GM19468 (cell line): ENCODE data around the gene FMO4.
"Not testable (repeated sequence)": the region's sequence is repeated elsewhere in the genome, so short reads cannot be mapped to it uniquely, and the experiment has no call there.

Source experiments
- ATAC-seq: cut with Tn5 transposase; IDR thresholded peaks from one replicate; pipeline ENCODE4 v1.9.1; 2021; ENCODE audit warnings: mild to moderate bottlenecking, moderate library complexity, moderate number of reproducible peaks; ENCODE audit not compliant: unreplicated experiment; ENCODE audit errors: extremely low read depth

Gene FMO4

DNA sequence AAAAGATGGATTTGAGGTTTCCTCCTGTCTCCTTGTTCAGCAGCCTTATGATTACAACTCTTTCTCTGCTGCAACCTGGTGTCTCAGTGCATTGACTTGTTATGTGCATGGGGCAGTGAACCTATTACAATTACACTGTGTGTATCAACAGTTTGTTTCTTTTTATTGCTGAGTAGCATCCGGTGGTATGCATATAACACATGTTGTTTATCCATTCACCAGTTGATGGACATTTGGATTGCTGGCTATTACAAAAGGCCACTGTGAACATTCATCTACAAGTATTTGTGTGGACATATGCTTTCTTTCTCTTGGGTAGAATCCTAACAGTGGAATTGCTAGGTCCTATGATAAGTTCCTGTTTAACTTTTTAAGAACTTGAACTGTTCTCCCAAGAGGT, 65.9 kb downstream of the FMO4 start:
- no peak for ATAC-seq

DNA sequence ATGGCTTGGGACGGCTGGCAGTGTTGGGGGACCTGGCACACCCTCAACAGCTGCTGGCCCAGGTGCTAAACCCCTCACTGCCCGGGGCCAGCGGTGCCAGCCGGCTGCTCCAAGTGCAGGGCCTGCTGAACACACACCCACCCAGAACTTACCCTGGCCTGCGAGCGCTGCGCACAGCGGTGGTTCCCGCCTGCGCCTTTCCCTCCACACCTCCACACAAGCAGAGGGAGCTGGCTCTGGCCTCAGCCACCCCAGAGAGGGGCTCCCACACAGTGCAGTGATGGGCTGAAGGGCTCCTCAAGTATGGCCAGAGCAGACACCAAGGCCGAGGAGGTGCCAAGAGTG, 67.9 kb downstream of the FMO4 start:
- no peak for ATAC-seq

DNA sequence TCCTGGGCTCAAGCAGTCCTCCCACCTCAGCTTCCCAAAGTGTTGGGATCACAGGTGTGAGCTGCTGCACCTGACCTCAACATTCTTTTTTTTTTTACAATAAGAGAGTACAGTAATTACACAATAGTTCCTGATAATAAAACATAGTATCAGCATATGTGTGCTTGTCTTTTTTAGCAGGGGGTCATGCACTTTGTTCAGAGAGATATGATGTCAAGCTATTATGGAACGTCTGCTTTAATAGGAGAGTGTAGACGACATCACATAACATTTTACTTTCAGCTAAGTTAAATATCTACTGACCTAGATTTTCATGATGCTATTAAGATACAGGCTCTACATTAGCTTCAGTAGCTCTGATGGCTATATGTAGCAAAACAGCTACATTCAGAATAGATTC, 70.5 kb downstream of the FMO4 start:
- ATAC-seq: no peak

DNA sequence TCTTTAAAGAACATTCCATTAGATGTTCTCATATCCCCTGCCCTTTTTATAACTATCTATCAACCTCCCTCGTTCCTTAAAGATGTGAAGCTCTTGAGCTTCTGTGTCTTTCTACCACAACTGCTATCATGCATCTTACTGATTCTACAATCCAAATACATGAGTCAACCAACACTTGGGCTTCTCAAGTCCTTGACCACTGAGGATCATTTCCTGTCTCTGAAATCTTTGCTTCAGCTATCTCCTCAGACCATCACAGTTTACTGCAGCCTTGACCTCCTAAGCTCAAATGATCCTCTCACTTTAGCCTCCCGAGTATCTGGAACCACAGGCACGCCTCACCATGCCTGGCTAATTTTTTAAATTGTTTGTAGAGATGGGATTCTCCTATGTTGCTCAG, 75.2 kb downstream of the FMO4 start:
- no peak for ATAC-seq

DNA sequence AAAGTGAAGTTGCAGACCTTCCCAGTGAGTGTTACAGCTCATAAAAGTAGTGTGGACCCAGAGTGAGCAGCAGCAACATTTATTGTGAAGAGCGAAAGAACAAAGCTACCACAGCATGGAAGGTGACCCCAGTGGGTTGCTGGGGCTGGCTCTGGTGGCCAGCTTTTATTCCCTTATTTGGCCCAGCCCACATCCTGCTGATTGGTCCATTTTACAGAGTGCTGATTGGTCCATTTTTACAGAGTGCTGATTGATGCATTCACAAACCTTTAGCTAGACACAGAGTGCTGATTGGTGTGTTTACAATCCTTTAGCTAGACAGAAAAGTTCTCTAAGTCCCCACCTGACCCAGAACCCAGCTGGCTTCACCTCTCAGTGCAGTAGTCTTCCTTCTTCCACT, 76.8 kb downstream of the FMO4 start:
- not testable (repeated sequence) for ATAC-seq
